Inferior parietal cortex (tissue), 1 donor: ENCODE data around the gene UBE2I.

ENCODE experiments used
- DNase-seq: peaks from one replicate; pipeline ENCODE4 v3.0.0-alpha.2; 2016; ENCODE audit errors: extremely low spot score

Gene UBE2I

GRCh38 chr16:1361685-1362360 is 52.4 kb downstream of the UBE2I start:
- no peak for DNase-seq

GRCh38 chr16:1362807-1363206 is 53.4 kb downstream of the UBE2I start:
- no peak for DNase-seq

- peak; percentile 35 for DNase-seq
Measured at GRCh38 chr16:1363501-1364041, 54.1 kb downstream of the UBE2I start.

- DNase-seq: no peak
Measured at GRCh38 chr16:1364510-1364909, 55.1 kb downstream of the UBE2I start.

GRCh38 chr16:1366060-1366711 is 56.8 kb downstream of the UBE2I start:
- no peak for DNase-seq

GRCh38 chr16:1366712-1367299 is 57.4 kb downstream of the UBE2I start:
- no peak for DNase-seq

GRCh38 chr16:1367486-1368174 is 58.2 kb downstream of the UBE2I start:
- DNase-seq: no peak

- DNase-seq: no peak
Measured at GRCh38 chr16:1371054-1371978, 61.9 kb downstream of the UBE2I start.

GRCh38 chr16:1372292-1372950 is 63.0 kb downstream of the UBE2I start:
- DNase-seq: no peak

GRCh38 chr16:1374418-1375297 is 65.2 kb downstream of the UBE2I start:
- no peak for DNase-seq

GRCh38 chr16:1375298-1375640 is 65.8 kb downstream of the UBE2I start:
- no peak for DNase-seq

GRCh38 chr16:1375741-1376410 is 66.4 kb downstream of the UBE2I start:
- DNase-seq: no peak
